Activated gamma-delta T cell treated with anti-CD3 and anti-CD28 coated beads, Interleukin-2, amount 50 U/mL, for 16 hours (primary cell): ENCODE results near the gene PKHD1.

Experiments
- DNase-seq: peaks from one replicate; pipeline ENCODE4 v3.0.0-alpha.2; 2020; ENCODE audit warnings: low read depth

PKHD1 gene

DNA sequence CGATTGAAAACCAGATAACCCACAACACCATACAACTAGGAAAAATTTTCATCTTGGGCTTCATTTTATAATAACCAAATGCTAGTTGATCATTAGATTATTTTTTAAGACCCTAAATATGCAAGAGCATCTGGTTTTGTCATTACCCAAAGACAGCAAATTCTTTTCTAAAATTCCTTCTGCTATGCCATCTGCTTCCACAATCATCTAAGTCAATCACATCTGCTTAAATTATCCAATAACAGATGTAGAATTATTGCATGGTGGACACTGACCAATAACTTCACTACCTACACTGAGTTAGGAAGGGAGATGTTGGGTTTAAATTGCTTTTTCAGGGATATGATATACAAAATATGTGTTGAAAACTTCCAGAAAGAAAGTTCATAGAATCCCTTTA lies 41.9 kb downstream of the PKHD1 start:
- DNase-seq = no peak

DNA sequence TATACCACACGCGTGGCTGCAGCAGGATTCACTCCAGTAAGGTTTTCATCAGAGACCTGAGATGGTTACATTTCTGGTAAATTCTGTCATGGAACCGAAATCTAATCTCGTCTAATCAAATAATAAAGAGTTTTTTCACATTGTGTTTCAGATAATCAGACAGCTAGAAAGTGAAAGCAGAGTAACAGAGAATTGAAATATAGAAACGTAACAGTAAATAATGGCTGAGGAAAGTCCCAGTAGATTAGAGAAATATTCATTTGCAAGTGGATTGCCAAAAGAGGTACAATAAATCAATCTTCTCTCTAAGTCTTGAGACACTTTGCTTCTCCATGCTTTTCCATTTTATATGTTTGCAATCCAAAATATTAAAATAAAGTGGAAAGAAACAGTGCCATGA lies 42.4 kb downstream of the PKHD1 start:
- DNase-seq = no peak

DNA sequence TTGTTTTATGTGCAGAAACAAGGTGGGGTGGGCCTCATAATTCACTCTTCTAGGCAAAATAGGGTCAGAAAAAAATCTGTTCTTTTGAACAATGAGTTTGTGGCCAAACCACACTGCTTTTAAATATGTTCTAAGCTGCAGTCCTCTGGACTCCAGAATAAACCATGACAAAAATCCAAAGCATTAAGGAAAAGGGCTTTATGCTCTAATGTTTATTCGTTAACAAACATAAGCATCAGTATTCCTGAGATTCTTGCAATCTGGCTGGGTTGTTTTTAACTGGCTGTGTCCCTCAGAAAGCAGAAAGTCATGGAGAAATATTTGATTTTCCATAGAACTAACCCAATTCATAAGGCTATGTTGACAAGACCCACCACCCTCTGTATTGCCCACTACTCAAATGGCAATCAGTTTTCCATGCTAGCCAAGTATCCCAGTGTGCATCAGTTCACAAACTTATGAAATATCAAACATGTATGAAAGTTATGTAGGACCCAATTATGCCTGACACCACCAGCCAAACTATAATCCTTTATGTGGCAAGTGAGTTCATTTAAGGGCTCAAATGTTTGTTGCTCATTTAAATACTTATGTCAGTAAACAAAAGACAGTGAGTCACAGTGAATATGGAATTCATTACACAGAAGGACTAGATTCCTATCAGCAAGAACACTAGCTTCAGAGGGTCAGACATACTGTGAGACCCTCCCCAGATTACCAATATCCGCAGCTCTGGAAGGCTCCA lies 45.1 kb downstream of the PKHD1 start:
- DNase-seq = no peak

DNA sequence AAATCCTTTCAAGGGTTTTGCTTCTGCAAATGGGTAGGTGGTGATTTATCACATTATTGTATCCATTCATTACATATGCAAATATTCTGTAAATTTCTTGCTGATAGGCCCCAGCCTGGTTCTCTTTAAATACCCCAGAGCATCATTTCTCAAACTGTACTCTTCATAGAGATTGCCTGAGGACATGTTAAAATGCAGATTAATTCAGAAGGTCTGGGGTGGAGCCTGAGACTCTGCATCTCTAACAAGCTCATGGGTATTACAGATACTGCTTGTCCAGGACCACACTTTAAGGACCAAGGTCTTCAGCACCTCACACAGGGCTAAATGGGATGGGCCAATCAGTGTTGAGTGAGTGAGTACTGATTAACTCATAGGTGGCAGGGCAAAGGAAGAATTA lies 46.3 kb downstream of the PKHD1 start:
- no peak for DNase-seq

DNA sequence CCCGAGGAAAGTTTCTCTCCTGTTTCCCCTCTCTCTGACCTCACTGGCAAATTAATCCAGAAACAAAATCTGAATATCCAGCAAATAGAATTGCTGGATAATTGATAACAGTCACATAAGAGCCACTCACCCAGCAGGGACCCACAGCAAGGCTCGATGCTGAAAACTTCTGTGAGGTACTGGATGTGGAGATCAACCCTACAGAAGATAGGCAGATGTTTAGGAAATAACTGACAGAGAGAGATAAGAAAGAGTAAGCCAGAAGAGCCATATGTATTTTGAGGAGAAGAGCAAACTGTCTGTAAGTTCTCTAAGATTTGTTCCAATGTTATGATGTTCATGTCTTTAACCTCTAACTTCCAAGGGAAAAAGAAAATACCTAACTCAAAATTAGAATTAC lies 59.7 kb downstream of the PKHD1 start:
- DNase-seq = no peak

DNA sequence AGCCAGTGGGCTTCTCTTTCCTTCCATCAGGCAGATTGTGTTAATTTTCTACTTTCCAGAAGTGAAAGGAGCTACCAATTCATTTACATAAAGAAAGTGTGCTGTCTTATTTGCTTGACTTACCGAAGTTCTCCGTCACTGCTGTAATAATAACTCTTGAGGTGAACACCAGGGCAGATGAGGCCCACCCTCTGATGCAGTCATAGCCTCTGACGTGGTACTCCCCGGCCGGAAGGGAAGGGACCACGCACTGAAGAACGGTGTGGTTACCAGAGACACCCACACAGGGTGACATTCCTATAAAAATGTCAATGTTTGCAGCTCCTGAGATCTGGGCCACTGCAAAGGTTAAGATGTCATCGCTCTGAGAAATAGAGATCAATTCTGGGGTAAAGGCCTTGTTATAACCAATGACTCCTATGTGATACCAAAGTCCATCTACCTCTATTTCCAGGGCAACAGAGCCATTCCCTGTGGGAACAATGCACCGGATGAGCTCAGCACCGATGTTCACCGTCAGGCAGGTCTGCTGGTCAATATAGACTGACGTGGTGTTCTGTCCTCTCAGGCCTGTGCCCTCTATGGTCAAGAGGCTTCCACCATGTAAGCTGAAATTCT lies 62.9 kb downstream of the PKHD1 start:
- no peak for DNase-seq

DNA sequence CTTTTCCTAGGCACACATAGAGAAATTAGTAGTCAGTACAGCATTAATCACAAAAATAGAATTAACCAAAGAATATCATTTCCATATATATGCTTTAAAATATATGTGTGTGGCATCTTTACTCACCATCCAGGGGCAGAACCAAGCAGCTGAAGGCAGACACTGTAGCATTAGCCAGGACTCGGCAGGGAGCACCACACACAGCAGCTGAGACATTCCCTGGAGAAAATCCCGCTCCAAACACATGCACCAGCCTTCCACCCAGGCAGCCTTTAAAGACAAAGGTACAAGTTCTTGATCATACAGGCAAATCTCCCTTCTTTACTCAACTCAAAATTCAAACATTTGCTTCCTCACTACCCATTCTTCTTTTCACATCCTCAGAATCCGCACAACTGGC lies 64.7 kb downstream of the PKHD1 start:
- DNase-seq = no peak

DNA sequence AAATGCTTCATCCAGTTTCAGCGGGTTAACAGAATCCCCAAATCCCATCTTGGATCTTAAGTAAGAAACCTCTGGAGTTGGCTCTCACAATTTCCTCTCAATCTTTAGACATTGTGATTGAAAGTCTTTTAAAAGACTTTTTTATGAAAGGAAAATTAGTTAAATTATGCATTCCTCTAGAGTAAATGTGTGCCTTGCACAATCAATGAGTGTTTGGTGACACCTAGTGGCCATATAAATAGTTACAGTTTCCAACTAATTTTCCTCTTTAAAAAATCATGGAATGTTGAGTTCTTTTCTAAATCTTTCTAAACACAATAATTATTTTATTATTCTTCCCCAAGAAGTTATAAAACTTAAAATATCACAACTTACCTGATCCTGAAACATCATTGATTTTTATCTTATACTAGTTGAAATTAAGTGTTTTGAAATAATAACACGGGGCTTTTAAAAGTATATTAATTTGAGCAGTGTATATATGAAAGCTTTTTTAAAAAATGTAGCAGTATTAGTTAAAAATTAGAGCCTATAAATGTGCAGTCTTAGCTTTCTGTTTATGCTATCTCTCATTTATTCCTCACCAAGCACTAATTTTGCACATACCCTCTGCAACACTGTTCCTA lies 66.4 kb downstream of the PKHD1 start:
- DNase-seq = no peak

DNA sequence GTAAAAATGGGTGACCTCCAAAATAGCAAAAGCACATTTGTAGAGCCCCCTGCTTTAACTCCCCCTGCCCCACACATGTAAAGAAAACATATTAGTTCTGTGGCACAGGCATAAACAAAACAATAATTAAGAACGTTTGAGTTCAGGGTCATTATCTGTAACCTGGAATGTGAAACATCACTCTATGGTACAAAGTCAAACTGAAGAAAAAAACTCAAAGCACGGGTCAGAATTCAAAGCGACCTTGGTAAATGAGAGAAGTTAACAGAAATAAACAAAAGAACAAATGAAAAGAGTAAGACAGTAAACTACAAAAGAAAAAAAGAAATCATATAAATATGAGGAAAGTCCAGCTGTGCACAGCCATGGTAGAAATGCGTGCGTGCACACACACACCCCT lies 67.5 kb downstream of the PKHD1 start:
- DNase-seq = no peak

DNA sequence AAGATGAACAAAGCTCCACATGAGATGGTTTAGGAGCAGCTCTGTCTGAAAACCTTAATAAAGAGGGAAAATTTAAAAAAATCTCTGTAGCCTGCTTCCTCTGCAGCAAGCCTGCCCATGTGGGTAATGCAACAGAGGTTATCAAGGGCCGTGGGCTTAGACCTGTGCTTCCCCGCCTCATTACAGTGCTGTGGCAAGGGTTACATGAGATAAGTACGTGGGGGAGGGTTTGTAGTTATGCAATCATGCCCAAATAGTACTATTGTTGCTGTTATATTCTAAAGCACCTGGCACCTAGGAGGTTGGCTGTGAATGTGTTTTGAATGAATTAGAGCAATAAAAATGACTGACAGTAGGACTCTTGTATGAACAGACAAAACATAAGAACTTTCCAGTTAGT lies 68.3 kb downstream of the PKHD1 start:
- DNase-seq = no peak

DNA sequence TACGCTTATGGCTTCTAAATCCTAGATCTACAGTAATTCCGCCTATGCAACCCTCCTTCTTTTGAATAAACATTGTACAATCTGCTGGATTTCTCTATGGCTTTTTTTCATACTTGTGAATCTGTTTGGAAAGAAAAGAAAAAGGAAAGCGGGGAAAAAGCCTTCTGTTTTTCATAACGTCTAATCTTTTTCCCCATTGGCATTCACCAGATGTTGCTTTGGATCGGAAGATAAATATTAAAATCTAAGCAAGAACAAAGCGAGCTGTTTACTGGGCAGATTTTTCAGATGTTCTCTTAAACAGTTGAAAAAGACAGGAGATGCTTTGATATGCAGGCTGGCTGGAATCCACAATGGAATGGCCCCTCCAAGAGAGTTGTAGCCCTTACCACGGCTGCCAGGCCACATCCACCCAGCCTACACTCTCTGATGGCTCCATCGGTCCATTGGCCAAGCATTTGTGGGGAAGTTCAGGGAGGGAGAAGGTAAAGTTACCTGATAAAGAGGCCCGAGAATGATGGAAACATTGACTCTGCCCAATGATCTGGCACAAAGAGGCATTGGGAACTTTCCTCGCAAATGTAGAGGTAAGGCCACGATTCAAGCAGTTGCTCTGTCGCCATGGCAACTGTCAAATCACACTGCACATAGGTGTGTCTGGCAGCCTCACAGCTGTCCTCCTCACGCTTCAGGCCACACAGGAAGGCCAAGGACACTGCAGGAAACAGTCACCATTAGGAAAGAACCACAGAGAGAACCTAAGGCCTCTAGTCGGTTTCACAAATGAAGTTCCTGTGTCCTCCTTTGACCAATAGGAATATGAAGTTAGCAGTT lies 70.3 kb downstream of the PKHD1 start:
- DNase-seq = no peak

DNA sequence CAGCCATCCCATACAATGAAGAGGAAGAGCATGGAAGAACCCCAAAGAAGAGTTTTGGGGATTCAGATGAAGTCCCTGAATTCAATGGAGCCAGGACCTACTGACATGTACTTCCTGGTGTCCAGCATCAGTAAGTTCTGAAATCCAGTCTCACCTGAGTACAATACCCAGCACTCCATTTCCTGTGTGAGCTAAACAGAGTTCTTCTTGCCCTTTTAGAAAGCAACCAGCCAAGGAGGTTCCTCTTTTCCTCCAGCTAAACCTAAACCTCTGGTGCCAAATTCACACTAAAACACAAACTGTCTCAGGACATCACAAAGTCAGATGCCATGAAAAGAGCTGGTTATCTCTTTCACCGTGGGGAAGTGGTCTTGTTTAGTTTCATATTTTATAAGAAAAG lies 71.5 kb downstream of the PKHD1 start:
- no peak for DNase-seq

DNA sequence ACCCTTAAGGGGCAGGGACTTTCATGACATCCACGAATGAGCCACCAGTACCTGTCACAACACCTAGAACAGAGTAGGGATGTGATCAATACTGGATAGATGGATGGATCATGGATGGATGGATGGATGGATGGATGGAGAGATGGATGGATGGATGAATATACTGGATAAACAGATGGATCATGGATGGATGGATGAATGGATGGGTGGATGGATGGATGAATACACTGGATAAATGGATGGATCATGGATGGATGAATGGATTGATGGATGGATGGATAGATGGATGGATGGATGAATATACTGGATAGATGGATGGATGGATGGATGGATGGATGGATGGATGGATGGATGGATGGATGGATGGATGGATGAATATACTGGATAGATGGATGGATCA lies 73.0 kb downstream of the PKHD1 start:
- DNase-seq = no peak

DNA sequence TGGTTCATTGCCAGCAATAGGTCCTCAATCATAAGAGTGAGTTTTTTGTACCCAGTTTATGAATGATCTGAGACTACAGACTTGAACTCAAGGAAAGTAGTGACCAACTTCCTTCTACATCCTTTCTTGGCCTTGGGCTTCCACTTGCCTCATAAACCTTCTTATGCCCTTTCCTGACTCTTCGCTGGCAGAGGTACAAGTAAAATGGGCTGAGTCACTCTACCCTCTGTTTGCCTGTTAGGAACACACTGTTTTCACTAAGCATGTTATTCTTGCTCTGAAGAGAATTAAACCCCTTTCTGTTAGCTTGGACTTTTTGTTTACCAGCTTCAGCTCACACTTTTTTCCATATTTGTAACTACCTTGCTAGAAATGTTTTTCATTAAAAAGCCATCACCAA lies 74.4 kb downstream of the PKHD1 start:
- DNase-seq = no peak

DNA sequence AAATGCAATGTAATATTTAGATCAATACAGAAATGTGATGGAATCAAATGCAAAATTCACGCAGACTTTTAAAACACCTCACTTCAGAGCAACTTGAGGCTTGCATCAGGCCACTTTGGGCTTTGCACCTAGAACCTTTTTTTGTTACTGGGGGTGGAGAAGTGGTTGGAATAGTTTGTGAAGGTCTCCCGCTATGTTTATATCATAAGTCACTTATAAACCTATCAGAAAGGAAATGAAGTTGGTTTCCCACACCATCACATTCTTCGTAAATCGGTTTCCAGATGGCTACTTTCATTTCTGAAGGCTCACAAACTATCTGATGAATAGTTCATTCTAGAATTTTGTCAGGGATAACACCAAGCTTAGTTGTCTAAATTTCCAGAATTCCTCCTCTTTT lies 74.8 kb downstream of the PKHD1 start:
- DNase-seq = no peak

DNA sequence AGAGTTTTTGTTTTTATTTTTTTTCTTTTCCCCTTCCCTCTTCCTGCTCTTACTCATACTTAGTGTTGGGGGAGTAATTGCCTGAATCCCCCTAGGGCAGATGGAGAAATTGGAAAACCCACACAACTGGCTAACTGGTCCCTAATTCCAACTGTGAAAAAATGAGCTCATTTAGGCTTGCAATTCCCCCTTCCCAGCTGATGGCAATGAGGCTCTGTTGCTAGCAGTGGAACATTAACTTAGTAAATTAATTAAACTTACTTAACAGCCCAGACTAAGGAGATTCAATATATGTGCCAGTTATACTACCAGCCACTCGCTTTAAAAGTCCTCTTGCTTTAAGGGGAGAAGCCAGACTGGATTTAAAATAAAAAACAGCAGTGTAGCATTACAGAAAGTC lies 76.6 kb downstream of the PKHD1 start:
- DNase-seq = no peak

DNA sequence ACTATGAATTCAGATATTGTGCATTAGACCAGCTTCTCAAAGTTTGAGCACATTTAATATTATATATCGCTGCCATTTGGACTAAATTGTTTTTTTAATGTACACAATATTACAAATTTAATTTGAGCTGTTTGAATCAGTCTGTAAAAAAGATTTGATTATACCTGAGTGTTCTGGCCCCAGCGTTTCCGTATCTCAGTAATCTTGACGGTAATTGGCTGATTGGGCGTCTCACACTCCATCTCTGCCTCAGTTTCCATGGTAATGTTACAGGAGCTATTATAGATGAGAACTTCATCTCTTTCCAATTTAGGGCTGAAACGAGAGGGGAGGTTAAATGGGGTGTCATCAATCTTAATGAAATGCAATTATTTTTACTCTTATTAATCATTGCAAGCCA lies 77.3 kb downstream of the PKHD1 start:
- DNase-seq = no peak

DNA sequence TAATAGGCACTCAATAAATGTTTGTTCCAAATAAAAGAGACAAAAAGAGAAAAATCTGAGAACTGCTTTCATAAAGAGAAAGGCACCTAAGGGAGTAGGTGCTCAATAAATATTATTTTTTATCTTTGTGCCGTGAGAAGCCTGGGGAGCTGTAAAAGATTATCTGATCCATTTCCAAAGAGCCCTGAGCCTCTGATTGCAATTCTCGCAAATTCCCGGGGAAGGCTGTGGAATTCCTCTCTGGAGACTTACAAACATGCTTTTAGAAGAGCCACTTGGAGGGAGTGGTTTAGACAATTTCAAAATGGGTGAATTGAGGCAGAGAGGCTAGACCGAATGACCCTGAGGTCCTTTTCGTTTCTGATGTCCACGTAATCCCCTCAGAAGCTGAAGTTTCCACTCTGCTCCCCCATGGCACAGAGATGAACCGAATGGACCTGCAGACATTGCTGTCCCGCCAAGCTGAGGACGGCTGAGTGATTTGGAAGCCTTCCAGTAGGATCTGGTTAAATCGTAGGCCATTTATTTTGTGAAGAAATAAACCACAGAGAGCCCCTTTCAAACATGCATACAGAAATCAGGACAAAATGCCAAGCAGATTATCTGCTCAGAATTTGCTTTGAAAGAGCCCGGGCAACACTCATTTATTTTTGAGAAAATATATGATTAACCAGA lies 77.8 kb downstream of the PKHD1 start:
- DNase-seq = no peak

DNA sequence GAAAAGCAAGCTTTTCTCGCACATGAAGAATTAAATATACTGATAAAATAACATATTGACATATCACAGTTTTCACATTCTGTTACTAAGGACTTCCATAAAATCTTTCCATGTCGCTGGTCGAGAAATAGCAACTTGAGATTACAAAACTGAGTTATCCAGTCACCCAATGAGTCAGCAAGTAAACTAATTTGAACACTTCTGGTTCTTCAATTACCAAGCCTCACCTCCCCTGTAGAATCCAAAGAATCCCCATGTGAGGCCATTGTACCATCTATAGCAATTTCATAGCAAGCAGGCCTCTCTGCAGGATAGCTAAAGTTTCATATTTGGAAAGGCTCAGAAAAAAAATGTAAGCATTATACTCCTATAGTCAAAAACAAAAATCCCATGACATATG lies 87.3 kb downstream of the PKHD1 start:
- no peak for DNase-seq

DNA sequence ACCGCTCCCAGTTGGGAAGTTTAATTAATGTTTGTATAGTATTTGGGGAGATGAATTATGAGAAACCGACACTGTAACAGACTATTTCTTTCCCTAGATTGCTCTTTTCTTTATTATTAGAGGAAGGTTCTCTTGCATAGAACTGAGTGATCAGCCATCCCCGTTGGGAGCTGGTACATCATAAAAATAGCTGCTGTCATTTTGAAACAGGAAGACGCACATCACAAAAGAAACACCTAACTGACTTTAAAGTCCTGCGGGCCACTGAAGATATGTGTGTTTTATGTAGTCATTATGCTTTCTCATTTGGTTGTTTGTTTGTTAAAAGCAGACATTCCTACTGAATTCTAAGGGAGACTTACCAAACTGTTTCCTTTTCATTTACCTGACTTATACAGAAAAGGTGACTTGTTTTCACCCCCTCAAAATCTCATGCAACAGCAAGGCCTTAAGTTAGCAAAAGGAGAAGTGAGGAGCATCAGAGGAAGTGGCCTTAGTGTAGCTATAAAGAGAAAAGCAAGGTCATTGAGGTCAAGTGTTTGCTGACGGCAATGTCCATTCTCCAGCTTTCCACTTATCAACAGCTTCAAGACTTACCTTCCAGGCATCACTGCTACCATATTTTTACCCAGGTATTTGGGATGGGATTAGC lies 91.0 kb downstream of the PKHD1 start:
- no peak for DNase-seq

DNA sequence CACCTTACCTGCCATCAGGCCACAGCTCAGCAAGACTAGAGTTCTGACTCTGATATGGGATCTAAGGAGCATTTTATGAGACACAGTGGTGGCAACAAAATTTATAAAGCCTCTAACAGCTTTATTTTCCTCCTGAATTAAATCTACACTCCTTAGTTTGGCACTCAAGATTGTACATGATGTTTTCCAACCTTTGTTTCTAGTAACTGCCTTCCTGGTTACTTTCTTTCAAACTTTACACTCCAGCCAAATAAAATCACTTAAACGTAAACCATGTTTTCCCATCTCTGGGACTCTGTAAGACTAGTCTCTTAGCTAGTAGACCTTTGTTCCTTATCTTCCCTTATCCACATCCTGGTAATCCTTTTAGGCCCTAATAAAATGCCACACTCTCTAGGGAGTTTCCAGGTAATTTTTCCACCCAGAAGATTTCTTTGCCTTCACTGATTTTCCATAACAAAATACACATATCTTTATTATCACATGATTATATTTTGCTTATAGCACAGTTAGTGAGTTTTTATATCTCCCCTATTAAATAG lies 92.1 kb downstream of the PKHD1 start:
- DNase-seq = no peak
